Measurements from ENCODE around the gene SWI5.

DNA sequence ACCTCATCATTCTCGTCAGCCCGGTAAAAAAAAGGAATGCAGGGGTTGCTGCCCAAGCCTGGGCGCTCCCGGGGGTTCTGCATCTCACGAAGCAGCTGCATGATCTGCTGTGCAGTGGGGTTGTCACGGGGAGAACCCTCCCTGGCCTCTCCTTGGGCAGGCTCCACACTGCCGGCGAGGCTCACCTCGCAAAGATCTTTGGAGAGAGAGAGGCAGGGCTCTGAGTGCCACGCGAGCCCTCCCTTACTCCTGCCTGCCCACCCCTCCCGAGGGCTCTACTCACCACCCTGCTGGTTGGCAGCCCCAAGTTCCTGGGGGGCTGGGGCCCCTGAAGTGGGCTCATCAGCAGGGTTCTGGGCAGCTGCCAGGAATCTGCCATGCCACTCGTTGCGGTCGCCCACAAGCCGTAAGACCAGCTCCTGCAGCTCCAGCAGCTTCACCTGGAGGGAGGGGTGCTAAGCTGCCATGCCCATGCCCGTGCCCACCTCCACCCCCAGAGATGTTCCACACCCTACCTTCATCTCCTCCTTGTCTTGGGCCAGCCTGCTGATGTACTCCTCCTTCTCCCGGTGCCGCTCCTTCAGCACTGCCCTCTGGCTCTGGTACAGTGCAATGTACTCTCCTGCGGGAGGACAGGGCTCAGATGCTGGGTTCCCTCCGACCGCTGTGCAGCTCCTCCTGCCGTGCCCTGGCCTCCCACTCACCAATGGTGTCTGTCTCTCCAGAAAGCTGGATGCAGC, 18.8 kb upstream of the SWI5 start:
- TF ChIP-seq, protein P1, sequence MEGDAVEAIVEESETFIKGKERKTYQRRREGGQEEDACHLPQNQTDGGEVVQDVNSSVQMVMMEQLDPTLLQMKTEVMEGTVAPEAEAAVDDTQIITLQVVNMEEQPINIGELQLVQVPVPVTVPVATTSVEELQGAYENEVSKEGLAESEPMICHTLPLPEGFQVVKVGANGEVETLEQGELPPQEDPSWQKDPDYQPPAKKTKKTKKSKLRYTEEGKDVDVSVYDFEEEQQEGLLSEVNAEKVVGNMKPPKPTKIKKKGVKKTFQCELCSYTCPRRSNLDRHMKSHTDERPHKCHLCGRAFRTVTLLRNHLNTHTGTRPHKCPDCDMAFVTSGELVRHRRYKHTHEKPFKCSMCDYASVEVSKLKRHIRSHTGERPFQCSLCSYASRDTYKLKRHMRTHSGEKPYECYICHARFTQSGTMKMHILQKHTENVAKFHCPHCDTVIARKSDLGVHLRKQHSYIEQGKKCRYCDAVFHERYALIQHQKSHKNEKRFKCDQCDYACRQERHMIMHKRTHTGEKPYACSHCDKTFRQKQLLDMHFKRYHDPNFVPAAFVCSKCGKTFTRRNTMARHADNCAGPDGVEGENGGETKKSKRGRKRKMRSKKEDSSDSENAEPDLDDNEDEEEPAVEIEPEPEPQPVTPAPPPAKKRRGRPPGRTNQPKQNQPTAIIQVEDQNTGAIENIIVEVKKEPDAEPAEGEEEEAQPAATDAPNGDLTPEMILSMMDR (IDR thresholded peaks at IDR 0.05; ENCODE audit: insufficient read depth, low read length, poor library complexity, severe bottlenecking): no peak
- no peak for TF ChIP-seq EZH2phosphoT487 (conservative IDR thresholded peaks at IDR 0.05; ENCODE audit: low read length)
